Measurements from ENCODE around the gene AP1G2.
"Not testable (repeated sequence)": the region's sequence is repeated elsewhere in the genome, so short reads cannot be mapped to it uniquely, and the experiment has no call there.

AP1G2 gene, protein sequence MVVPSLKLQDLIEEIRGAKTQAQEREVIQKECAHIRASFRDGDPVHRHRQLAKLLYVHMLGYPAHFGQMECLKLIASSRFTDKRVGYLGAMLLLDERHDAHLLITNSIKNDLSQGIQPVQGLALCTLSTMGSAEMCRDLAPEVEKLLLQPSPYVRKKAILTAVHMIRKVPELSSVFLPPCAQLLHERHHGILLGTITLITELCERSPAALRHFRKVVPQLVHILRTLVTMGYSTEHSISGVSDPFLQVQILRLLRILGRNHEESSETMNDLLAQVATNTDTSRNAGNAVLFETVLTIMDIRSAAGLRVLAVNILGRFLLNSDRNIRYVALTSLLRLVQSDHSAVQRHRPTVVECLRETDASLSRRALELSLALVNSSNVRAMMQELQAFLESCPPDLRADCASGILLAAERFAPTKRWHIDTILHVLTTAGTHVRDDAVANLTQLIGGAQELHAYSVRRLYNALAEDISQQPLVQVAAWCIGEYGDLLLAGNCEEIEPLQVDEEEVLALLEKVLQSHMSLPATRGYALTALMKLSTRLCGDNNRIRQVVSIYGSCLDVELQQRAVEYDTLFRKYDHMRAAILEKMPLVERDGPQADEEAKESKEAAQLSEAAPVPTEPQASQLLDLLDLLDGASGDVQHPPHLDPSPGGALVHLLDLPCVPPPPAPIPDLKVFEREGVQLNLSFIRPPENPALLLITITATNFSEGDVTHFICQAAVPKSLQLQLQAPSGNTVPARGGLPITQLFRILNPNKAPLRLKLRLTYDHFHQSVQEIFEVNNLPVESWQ

GRCh38 chr14:23567186-23568020 is at the start of gene AP1G2:
TSS of gene AP1G2 (minus strand) at chr14:23567791. CDS start at chr14:23567314, 477 bp downstream.
- peak; percentile 53 for DNase-seq

DNA sequence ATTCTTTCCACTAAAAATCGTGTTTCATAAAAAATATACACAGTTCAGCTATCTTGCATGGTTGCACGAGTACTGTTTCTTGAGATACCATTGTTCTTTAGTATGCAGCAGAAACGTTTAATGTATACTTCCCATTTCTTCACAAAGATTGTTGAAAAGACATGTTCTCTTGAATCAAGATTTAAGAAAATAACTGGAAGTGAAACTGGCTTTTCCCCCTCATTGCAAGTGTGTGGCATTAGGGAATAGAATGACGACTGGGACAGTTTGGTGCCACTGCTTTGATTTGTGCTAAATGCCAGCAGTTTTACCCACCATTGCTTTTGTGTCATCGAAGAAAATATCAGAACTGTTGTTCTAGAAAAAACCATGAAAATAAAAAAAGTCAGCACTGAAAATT is 48.3 kb upstream of the AP1G2 start:
- no peak for DNase-seq

DNA sequence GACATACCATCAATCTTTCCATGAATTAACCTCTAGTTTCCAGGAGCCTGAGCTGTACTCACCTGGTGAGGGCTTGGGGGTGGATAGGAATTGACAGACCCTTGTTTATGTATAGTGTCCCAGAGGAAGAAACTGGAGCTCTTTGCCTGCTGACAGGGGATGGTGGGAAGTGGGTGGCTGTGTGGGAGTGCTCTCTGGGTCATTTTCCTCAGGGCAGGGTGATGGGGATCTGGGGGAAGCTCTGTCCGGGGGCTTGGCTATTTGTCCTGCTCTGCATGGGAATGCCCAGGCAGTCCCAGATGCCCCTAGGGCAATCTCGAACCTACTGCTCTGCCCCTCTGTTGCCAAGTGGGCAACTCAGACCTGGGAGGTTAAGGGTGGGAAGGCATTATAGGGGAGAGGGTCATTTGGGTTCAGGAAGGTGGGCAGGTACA is 46.8 kb upstream of the AP1G2 start:
- DNase-seq = no peak

- no peak for DNase-seq
Measured at GRCh38 chr14:23613242-23614070, 45.9 kb upstream of the AP1G2 start.

DNA sequence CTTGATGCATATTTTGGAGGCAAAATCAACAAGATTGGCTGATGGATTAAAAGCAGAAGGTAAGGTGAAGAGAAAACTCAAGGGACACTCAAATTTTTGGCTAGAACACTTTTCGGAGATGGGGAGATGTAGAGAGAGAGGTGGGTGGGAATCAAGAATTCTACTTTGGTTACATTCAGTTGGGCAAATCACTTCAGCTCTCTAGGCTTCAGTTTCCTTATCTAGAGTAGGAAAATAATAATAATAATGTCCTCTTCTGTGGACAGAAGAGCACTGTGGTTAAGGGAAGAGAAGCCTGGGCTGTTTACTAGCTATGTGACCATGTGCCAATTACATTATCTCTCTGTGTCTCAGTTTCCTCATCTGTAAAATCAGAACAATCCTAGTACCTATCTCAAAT is 45.2 kb upstream of the AP1G2 start:
- no peak for DNase-seq

GRCh38 chr14:23612354-23612732 is 44.8 kb upstream of the AP1G2 start:
- no peak for DNase-seq

DNA sequence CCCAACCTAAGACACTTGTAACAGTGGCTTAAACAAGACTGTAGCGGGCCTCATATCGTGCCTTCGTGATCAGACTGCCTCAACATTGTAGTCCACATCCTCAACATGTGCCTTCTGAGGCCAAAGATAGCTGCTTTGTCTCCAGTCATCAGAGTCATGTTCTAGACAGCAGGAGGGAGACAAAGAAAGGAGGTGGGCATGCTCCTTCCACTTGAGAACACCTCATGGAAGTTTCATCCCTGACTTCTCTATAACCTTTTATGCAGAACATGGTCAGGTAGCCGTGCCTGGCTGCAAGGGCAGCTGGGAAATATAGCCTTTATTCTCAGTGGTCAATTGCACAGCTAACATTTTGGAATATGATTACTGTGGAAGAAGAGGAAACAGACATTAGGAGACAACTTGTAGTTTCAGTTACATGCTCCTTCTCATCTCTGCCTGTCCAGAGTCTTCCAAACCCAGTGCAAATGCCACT is 43.3 kb upstream of the AP1G2 start:
- DNase-seq = no peak

GRCh38 chr14:23610090-23610814 is 42.7 kb upstream of the AP1G2 start:
- DNase-seq = no peak

DNA sequence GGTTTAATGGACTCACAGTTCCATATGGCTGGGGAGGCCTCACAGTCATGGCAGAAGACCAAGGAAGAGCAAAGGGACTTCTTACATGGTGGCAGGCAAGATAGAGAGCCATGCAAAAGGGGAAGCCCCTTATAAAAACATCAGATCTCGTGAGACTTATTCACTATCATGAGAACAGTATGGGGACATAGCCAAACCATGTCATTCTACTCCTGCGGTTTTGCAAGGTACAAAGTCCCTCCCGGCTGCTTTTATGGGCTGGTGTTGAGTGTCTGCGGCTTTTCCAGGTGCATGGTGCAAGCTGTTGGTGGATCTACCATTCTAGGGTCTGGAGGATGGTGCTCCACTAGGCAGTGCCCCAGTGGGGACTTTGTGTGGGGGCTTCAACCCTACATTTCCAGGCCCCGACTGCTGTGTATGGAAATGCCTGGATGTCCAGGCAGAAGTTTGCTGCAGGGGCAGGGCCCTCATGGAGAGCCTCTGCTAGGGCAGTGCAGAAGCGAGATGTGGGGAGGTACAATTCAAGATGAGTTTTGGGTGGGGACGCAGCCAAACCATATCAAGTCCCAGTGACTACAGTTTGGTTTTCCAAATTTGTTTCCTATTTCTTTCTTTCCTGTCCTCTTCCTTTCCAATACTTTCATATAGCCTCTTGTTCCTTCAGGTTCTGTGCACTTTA is 42.0 kb upstream of the AP1G2 start:
- not testable (repeated sequence) for DNase-seq

GRCh38 chr14:23609001-23609400 is 41.4 kb upstream of the AP1G2 start:
- no peak for DNase-seq

DNA sequence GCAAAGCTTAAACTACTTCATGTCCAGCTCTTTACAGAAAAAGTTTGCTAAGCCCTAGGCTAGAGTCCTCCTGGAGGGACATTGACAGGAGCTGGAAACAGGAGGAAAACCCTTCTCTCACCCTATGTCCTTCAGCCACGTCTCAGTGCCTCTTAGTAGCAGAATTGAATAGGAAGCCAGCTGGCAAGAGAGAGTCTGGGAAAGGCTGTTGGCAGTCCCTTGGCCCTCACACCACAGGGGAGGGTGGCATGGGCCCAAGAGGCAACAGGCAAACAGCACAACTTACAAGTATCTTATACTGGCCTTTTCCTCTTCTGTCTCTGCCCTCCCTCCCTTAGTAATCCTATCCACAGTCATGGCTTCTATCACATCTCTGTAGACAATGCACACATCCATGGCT is 40.9 kb upstream of the AP1G2 start:
- DNase-seq = no peak

DNA sequence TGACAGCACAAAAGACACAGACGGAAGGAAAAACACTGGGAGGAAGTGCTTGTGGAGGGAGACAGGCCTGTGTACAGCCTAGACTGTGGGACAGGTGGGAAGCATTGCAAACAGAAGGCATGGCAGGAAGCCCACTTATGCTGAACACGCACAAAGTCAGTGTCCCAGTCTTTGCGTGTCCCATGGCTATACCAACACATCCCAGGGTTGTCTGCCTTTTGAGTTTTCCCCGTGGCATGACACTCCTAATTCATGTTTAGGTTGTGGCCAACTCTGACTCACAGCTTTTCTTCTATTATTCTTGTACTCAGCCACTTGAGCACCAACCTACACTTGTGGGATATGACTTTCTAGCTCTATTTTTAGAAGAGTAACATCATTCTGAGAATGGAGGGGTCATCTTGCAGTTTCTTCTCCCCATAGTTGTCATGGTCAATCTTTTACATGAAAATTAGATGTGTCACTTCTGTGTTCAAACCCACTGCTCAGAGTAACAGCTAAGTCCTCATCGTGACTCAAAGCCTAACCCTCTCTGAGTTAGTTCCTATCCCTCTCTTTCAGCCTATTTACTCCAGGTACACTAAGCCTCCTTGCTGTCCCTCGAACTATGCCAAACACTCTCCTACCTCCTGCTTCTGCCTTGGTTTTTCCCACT is 38.5 kb upstream of the AP1G2 start:
- DNase-seq = no peak

DNA sequence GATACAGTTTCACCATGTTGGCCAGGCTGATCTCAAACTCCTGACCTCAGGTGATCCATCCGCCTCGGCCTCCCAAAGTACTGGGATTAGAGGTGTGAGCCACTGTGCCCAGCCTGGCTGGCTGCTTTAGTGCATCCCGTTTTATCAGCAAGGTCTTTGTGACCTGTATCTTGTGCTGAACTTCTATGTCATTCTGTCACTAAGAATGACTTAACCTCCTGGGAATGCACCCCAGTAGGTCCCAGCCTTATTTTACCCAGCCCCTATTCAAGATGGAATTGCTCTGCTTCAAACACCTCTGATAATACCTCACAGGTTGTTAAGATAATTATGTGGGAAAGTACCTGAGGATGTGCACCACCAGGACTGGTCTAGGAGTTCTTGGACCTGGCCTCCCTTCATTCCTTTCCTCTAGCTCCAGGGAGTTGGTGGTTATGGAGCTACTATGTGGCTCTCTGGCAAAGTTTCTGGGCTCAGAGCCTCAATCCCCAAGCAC is 37.1 kb upstream of the AP1G2 start:
- no peak for DNase-seq

- DNase-seq = no peak
Measured at GRCh38 chr14:23604148-23604547, 36.6 kb upstream of the AP1G2 start.

DNA sequence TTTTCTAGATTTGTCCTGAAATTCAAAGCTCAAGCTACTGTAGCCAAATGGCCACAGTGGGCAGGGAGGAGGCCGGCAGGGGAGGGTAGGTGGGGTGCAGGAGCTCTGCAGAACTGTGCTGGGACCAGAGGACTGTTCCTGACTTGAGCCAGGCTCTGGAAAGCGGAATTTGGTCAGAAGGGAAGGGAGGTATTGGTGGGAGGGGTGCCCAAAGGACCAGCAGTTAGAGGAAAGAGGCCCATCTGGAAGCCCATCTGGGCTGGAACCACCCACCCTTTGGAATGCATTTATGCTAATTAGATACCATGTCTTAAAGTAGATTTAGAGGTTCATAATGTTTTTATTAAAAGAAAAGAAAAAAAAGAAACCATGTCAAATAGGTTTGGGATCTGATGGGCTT is 35.5 kb upstream of the AP1G2 start:
- no peak for DNase-seq

- DNase-seq = no peak
Measured at GRCh38 chr14:23602181-23603095, 34.8 kb upstream of the AP1G2 start.

- no peak for DNase-seq
Measured at GRCh38 chr14:23601845-23602180, 34.2 kb upstream of the AP1G2 start.

- no peak for DNase-seq
Measured at GRCh38 chr14:23601424-23601823, 33.8 kb upstream of the AP1G2 start.

DNA sequence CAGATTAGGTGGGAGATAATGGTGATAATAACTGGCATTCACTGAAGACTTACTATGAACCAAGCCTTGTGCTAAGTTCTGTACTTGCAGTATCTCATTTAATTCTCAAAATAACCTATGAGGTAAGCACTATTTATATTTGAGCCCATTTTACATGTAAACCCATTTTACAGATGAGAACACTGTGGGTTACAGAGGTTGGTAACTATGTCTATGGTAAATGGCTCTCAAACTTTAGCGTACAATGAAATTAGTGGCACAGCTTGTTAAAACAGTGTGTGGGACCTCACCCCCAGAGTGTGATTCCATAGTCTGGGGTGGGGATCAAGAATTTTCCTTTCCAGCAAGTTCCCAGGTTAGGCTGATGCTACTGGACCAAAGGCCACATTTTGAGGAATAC is 33.2 kb upstream of the AP1G2 start:
- no peak for DNase-seq

All from T1000 (cell line).